GM21619 (cell line): ENCODE data around the gene UGT2B7.
A peak's percentile ranks its signal among the peaks of the same experiment; 100 is the strongest.
"Not testable (repeated sequence)": the region's sequence is repeated elsewhere in the genome, so short reads cannot be mapped to it uniquely, and the experiment has no call there.

Experiments
- ATAC-seq: cut with Tn5 transposase; IDR thresholded peaks from one replicate; pipeline ENCODE4 v1.9.1; 2021; ENCODE audit not compliant: unreplicated experiment

Gene UGT2B7

DNA sequence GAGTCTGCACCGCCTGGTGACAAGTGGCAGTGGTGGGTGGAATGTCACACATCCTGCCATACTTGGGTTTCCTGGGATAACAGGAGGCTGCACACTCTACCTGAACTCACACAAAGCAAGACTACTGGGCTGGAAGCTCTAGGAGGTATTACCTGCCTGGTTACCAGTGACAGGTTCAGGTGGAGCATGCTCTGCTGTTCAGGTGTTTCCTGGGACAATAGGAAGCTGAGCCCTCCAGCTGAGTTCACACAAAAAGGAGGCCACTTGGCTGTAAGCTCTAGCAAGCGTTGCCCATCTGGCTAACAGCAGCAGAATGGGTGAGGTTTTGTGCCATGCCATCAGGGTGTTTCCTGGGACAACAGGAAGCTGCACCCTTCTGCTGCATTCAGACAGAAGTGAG, 17.4 kb upstream of the UGT2B7 start:
- ATAC-seq: no peak

DNA sequence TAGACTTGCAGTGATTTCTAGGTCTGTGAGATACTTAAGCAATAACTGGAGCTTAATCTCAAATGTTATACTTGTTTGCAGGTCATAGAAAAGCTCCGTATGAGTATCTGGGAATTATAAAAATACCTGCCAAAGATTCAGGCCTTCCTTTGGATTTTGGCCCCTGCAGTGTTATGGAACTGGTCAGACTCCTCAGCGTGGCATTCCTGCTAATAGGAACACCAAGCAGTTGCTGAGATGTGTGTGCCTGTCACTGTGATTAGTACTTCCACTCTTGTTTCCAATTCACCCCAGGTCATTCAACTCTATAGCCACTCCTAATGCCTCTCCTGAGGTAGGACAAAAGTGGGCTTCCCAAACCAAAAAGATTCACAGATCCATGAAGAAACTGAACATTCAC, 7.8 kb upstream of the UGT2B7 start:
- ATAC-seq: no peak

DNA sequence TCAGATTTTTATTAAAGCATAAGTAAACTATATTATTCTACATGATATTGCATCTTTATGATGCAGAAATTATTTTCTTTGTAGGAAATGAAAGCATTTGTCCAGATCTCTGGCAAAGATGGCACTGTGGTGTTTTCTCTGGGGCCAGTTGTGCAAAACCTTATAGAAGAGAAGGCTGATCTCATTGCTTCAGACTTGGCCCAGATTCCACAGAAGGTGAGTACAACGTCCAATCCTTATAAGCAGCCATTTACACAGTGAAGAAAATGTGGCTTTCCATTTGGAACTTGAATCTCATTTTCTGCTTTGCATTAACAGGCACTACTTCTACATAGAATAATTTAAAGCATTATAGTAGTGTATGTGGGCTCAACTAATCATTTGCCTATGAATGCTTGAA, 6.9 kb upstream of the UGT2B7 start:
- no peak for ATAC-seq

DNA sequence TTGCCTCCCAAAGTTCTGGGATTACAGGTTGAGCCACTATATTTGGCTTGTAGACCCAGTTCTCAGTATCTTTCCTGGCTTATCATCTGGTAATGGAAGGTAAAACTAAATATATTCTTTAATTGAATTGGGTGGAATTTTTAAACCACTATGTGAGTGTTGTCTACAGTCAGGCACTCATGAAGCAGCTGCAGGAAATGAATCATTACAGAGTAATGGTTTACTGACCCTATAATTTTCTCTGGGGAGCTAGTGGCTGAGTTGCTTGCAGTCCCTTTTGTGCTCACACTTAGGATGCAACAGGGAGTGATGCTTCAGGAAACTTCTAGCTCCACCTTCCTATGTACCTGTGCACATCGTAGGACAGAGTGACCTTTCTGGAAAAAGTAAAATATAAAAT, 4.1 kb upstream of the UGT2B7 start:
- peak; percentile 51 for ATAC-seq

DNA sequence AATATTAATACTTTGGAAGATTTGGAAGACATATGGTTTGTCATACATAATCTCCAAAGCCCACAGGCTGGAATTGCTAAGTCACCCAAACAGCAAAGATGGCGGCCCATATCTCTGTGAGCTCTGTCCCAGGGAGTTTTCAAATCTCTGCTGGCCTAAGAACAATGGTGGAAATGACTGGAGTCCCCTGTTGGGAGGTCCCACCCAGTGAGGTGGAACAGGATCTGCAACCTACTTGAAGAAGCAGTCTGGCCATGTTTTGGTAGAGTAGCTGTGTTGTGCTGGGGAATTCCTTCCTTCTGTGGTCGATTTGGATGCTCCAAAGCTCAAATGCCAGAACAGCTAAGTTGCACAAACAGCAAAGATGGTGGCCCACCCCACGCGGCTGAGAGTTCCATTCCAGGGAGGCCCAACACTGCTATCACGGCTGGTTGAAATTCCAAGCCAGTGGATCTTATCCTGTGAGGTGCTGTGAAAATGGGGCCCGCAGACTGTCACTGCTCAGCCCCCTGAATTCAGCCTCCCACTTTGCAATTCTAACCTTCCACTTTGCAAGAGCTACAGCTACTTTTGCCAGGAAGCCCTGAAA, 3.2 kb upstream of the UGT2B7 start:
- no peak for ATAC-seq

DNA sequence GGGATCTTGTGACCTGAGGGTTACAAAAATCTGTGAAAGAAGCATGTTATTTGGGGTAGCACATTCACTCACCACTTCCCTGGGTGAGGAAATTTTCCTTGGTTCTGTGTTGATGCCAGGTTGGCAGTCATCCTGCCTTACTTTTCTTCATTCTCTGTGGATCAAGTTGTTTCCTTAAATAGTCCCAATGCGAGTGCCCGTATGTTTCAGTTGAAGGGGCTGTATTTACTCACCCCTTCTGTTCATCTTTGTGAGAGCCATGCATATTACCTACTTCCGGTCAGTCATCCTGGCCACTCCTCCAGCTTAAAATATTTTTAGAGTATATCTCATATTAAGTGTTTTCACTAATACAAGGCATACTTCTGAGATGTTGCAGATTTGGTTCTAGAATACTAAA, 2.6 kb upstream of the UGT2B7 start:
- no peak for ATAC-seq

DNA sequence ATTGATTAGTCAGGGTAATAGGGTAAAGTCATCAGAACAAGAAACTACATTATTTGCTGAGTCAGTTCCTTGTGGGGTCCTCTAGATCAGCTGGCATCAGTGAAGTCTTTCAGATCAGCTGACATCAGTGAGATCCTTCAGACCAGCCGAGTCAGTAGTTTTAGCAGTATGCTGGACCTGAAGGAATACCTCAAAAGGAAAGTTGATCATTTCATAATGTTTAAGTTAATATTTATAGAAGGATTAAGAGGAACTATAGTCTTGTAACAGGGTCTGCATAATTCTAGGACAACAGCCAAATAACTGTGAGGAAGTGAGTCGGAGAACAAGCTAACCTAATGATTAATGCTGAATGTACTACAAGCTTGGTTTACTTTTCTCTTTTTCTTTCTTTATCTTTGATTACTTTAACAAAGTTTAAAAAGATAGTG, 958 bp upstream of the UGT2B7 start:
- ATAC-seq: peak; percentile 52

DNA sequence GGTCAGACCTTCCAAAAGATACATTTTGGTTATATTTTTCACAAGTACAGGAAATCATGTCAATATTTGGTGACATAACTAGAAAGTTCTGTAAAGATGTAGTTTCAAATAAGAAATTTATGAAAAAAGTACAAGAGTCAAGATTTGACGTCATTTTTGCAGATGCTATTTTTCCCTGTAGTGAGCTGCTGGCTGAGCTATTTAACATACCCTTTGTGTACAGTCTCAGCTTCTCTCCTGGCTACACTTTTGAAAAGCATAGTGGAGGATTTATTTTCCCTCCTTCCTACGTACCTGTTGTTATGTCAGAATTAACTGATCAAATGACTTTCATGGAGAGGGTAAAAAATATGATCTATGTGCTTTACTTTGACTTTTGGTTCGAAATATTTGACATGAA, 536 bp downstream of the UGT2B7 start:
- no peak for ATAC-seq

DNA sequence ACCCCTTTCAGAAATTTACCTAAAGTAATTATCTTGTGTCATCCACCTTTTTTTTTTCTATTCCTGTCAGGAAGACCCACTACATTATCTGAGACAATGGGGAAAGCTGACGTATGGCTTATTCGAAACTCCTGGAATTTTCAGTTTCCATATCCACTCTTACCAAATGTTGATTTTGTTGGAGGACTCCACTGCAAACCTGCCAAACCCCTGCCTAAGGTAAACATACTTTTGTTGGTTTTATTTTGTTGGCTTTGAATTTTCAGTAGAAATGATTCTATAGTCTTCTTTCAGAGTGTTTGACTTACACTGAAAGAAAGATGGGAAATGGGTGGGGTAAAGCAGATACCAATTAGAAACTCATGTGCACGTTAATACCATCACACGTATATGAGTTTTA, 2.2 kb downstream of the UGT2B7 start:
- ATAC-seq: no peak

DNA sequence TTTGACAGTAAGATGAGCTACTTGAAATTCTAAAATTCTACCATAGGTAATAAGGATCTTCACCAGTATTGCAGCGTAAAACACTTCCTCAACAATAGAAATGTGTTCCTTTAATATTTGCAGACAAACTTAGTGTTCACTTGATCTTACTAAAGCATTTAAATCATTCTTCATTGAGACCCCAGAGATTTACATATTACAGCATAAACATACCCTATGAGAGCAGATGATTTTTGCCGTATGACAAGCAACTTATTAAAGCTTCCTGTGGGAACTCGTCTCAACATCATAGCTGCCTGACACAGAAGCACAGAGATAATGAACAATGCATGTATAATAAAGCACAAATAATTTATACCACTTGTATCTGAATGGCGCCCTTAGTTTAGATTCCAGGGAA, 3.6 kb downstream of the UGT2B7 start:
- no peak for ATAC-seq

DNA sequence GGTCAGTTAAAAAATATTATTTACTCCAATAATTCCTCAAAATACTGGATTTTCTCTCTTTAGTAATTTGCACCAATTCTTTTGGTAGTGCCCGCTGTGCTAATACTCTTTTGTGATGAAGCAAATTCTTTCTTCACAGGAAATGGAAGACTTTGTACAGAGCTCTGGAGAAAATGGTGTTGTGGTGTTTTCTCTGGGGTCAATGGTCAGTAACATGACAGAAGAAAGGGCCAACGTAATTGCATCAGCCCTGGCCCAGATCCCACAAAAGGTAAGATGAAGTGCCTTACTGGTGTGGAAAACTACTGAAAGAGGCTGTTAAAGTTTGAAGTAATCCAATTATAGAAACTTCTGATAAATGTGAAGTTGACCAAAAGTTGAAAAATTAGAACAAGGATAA, 6.4 kb downstream of the UGT2B7 start:
- not testable (repeated sequence) for ATAC-seq

DNA sequence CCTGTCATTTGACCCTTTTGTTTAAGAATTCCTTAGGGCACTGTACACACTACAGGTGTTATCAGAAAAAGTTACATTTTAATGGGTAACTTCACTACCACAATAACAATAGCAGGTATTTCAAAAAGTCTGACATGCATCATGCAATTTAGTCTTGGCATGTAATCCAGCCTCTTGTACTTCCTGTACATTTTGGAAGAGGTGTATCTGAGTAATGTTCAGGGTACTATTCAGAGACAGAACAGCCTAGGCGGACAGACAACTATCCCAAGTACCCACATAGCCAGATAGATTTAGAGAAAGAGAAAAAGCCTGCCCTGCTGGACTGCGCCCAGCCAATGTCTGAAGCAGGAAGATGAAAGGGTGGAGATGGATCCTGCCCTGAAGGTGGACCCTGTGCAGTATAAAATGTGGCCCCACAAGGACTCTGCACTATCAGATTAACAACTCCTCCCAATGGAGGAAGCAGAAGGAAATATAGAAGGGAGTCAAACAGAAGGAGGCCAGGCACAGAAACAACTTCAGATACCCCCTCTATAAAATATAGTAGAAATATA, 8.5 kb downstream of the UGT2B7 start:
- ATAC-seq: no peak

DNA sequence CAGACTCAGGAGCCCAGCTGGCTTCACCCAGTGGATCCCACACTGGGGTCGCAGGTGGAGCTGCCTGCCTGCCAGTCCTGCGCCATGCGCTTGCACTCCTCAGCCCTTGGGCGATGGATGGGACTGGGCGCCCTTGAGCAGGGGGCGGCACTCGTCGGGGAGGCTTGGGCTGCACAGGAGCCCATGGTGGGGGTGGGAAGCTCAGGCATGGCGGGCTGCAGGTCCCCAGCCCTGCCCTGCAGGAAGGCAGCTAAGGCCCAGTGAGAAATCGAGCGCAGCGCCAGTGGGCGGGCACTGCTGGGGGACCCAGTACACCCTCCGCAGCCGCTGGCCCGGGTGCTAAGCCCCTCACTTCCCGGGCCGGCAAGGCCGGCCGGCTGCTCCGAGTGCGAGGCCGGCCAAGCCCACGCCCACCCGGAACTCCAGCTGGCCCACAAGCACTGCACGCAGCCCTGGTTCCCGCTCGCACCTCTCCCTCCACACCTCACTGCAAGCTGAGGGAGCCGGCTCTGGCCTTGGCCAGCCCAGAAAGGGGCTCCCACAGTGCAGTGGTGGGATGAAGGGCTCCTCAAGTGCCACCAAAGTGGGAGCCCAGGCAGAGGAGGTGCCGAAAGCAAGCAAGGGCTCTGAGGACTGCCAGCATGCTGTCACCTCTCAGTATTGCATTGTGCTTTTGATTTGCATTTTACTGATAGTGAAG, 19.0 kb downstream of the UGT2B7 start:
- ATAC-seq: not testable (repeated sequence)

DNA sequence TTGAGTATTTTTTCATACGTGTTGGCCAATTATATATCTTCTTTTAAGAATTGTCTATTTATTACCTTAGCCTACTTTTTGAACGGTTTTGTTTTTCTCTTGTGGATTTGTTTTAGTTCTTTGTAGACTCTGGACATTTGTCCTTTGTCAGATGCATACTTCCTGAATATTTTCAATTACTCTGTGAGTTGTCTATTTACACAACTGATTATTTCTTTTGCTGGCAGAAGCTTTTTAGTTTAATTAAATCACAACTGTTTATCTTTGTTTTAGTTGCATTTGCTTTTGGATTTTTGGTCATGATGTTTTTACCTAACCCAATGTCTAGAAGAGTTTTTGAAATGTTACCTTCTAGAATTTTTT, 19.6 kb downstream of the UGT2B7 start:
- ATAC-seq: no peak

DNA sequence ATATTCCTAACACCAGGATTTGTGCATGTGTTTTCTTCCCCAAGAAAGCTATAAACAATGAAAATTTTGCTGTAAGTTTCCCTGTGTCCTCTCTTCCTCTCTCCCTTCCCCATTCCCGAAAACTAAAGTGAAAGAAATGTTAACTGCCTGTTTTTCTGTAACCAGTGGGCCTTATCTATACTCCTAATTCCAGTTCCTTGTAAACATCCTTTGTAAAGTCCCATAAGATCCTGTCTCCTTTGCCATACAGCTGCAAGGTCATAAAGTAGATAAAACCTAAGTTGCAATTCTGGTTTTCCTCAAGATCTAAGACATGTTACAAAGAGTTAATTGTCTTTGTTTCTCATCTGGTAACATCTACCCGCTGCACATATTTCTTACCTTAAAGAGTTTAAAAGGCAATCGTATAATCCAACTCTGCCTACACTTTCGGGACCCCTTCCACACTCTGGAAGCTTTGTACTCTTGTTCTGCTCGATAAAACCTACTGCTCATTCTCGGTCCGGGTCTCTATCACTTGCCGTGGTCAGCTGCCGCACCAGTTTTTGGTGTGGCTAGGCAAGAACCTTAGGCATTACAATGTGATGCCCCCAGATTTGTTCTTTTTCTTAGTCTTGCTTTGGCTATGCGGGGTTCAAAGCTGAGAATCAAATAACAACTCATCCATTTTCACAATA, 20.5 kb downstream of the UGT2B7 start:
- ATAC-seq: no peak

DNA sequence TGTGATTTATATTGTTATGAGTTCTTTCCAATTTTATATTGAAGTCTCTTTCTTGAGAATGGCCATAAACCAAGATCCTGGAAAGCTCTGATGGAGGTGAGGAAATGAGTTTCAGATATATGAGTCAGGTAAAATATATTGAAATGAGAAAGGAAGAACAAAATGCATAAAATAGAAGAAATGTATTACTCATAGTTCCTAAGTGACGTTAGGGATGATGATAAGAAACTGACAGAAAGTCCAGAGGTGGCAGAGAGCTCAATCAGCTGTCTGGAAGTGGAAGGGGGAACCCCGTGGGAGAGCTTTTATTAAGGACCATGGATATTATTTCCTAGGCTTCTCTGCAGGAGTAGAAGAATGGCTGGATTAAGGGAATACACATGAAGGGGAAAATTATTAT, 24.6 kb downstream of the UGT2B7 start:
- ATAC-seq: no peak

DNA sequence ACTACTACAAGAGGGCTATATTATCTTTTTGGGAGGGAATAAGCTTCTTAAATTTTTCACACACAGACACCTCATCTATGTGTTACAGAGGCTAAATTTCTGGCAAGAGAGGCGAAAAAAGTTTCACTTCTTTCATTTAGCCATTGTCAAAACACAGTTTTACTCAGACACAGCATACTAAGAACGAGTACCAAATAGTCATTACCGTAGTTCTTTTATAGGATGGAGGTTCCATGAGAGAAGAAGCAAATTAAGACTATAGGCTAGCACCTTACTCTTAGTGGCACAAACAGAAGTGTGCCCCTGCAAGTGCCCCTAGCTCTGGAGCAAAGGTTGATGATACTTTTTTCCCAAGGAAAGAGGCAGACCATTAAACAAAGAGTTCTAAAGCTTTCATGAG, 26.2 kb downstream of the UGT2B7 start:
- no peak for ATAC-seq

DNA sequence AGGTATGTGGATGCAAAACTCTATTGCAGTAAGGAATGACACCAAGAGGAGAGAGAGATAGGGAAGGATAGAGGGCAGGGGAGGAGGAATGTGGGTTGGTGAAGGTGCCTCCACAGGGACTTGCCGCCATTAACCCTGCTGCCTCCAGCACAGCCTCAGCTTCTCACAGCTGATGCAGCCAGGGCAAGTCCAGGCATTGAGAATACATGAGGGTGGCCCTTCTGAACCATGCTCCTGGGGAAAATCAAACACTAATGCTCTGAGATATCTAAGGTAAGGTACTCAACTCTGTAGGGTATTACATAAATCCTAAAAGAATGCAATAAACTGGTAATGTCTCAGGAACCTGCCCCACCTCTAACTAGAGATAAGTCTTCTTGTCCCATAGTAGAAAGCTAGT, 28.7 kb downstream of the UGT2B7 start:
- no peak for ATAC-seq

DNA sequence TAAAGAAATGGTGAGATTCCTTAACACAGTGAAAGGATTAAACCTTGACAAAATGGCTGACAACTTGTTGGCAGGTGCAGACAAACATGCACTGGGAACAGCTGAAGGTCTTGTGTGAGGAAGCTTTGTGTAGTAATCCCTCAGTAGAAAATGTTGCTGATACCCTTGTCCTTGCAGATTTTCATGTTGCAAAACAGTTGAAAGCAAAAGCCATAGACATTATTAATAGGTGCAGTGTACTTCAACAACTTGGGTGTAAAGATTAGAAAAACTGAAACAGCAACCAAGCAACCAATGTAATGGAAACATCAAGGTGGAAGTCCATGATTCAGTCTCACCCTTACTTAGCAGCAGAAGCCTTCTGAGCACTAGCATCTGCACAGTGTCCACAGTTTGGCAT, 29.8 kb downstream of the UGT2B7 start:
- no peak for ATAC-seq

DNA sequence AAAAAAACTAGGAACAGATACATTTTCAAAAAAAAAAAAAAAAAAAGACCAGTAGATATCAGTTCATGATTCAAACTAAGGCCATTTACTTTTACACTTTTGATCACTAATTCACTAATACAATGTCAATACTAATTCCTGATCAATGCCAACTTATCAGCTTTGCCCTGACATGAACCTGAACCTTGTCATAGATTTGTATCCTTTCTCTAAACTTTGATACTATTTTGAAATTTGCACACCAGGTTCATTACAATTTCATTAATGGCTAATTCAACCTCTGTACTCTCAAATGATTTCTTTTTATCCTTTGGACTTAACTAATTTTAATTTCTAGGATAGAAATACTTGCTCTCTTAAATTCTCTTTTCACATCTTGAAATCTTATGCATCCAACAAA, 37.7 kb downstream of the UGT2B7 start:
- no peak for ATAC-seq

DNA sequence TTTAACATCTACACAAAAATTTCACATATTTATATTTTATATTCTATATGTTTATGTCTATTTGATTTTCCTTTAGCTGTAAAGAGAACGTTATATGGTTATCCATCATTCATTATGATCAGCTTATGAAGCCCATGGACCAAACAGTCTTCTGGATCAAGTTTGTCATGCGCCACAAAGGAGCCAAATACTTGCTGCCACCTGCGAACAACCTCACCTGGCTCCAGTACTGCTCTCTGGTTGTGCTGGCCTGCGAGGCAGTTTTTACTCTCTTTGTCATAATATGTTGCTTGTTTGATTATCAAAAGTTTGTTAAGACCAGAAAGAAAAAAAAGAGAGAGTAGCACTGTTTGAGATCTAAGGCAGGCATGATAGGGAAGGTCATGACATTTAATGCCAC, 38.2 kb downstream of the UGT2B7 start:
- no peak for ATAC-seq

DNA sequence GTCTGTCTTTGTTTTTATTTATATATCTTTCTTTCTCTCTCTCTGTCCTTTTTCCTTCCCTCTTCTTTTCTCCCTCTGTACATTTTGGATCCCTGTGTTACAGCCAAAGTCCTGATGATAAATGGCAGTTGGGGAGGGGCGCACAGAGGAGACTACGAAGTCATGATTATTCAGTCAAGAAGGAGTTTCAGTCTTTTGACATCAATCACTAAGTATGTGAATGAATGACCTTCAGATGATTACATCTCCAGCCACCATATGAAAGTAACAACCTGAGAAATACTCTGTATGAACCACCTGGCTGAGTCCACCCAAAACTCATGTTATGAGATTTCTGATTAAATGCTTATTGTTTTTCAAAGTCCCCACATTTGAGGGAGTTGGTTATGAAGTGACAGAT, 45.0 kb downstream of the UGT2B7 start:
- ATAC-seq: no peak
